HG03460 (cell line): Measurements from ENCODE around the gene PRKAR1B.

Source experiments
- ATAC-seq: cut with Tn5 transposase; IDR thresholded peaks from one replicate; pipeline ENCODE4 v1.9.1; 2021; ENCODE audit not compliant: unreplicated experiment

PRKAR1B gene

DNA sequence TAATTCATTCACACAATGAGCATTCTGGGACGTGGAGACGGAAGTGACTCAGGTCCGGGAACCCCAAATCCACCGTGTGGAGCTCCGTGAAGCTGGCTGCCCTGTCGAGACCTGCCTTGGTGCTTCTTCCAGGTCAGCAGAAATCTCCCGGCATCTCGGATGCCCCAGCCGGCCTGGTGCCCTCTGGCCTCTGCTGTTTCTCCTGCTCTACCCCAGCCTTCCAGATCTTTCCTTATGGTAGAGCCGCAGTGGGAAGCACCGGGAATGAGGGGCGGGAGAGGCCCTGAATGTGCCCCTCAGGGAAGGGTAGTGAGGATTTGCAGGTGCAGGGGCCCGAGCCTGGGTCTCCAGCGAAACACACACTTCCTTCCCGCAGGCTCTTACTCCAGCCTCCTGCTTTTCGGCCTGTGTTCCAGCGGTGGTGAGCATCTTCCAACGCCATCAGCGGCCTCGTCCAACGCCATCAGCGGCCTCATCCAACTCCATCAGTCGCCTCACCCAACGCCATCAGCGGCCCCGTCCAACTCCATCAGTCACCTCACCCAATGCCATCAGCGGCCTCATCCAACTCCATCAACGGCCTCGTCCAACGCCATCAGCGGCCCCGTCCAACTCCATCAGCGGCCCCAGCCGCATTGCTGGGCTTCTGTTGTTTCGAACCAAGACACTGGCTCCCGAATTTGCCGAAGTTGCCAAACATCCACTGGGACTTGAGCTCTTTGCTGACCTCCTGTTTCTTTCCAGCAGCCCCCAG, 150.4 kb downstream of the PRKAR1B start:
- ATAC-seq = no peak

DNA sequence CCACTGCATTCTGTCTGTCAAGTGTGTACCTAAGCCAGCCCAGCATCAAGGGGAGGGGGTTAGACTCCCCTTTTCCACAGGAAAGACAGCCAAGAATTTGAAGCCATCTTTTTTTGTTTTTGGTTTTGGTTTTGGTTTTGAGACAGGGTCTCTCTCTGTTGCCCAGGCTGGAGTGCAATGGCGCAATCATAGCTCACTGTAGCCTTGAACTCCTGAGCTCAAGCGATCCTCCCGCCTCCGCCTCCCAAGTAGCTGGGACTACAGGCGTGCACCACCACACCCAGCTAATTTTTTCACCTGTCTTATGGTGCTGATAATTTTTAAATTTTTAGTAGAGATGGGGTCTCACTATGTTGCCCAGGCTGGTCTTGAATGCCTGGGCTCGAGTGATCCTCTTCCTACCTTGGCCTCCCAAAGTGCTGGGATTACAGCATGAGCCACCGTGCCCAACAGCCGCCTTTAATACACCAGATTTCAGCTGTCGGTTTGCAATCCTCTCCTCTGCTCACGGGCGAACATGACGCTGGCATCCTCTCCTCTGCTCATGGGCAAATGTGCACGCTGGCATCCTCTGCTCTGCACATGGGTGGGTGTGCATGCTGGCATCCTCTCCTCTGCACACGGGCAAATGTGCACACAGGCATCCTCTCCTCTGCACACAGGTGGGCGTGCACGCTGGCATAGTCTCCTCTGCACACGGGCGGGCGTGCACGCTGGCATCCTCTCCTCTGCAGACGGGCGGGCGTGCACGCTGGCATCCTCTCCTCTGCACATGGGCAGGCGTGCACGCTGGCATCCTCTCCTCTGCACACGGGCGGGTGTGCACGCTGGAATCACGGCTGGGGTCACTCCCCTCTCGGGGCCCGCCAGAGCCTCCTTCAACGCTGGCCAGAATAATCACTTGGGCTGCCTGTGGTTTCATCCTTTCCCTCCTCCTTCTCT, 151.4 kb downstream of the PRKAR1B start:
- no peak for ATAC-seq

DNA sequence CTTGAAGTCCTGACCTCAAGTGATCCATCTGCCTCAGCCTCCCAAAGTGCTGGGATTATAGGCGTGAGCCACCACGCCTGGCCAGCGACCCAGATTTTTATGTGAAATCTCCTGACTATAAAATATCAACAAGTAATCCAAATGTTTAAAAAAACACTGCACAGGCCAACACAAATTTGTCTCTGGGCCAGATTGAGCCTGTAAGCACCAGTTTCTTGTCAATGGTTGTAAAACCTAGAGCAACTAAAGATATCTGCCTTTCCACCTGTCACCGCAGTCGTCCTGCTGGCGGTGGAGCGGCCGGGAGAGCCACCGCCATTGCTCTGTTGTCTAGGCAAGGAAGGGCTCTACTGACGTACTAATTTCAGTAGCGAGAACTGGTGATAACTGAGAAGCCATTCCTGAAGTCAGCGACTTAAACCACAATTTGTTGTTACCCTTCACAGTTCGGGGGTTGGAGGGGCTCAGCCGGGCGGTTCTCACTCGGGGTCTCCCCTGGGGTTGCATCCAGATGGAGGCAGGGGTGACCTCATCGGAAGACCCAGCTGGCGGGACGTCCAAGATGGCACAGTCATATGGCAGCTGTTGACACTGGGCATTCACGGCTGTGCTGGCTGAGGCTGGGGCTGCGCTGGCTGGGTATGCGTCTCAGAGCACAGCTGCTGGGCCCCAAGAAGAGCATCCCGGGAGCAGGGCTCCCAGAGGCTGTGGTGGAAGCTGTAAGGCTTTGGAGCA, 152.3 kb downstream of the PRKAR1B start:
- no peak for ATAC-seq

DNA sequence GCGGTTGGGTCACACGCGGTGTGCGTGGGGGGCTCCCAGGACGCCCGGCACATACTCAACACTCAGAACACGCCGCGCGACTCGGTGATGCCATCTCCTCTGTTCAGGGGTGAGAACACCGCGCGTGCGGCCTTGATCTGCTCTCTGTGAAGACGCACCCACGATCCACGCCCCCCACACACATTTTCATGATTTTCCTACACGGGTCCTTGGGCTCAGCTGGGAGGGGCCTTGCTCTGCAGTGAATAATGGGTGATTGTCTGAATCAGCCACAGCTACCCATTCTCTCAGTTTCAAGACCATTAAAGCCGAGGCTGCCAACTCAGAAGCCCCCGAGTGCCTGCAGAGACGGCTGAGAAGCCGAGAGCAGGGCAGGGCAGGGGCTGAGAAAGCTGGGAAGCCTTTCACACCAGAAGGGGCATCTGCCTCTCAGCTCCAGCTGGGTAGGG, 153.1 kb downstream of the PRKAR1B start:
- ATAC-seq = no peak

DNA sequence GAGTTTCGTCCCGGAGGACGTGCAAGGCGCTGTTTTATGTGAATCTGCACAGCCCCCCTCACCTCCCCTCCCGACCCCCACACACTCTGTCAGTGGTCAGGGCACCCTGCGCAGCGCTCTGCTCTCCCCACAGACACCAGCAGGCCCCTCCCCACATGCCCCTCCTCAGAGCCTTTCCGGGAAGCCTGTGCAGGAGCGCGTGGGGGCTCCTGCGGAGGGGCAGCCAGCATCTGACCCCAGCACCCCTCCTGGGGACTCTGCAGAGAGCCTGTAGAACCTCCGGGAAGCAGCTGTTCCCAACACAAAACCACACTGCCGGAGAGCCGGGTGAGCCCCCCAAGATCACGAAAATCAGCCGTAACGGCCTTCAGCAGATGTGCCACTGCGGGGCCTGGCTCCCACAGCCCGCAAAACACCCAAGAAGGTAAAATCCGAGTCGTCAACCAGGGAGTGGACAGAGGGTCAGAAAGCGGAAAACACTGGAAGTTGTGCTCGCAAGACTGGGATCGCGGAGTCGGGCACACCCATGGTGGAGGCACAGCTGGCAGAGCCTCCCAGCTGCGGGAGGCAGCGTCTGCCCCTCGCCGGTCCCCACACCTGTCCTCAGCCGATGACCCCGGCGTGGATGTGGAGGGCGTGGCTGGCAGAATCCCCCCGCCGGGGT, 153.7 kb downstream of the PRKAR1B start:
- ATAC-seq = no peak

DNA sequence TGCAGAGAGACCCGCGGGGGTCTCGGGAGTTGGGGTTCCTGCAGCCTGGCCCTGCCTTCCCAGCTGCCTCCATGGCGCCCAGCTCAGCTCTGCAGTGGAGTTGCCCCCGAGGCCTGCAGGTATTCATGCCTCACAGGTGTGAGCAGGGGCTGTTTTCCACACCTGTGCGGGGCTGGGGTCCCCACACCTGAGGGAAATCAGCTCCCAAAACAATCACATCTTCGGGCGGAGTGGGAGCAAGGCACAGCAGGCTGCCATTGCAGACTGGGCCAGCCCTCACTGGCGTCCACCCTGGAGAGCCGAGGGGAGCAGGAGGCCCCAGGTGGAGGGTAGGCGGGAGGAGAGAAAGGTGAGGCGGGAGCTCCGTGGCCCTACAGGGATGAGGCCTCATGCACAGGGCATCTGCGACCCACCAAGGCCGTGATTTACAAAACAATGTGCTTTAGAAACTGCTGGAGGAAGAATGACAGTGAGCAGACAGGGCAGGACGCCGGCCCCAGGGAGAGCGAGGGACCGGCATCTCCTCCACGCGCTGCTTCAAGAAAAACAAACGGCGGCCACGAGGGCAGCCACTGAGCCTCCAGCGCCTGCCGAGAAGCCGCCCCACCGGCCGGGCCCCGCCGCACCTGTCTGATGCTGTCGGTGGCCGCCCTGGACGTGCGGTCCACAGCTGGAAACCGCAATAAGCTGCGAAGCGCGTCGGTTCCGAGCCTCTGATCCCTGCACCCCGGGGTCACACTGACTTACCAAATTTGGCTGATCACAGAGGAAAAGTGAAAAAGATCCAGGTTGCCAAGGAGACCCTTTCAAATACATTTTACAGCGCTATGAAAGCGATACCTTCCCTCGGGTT, 154.4 kb downstream of the PRKAR1B start:
- no peak for ATAC-seq

DNA sequence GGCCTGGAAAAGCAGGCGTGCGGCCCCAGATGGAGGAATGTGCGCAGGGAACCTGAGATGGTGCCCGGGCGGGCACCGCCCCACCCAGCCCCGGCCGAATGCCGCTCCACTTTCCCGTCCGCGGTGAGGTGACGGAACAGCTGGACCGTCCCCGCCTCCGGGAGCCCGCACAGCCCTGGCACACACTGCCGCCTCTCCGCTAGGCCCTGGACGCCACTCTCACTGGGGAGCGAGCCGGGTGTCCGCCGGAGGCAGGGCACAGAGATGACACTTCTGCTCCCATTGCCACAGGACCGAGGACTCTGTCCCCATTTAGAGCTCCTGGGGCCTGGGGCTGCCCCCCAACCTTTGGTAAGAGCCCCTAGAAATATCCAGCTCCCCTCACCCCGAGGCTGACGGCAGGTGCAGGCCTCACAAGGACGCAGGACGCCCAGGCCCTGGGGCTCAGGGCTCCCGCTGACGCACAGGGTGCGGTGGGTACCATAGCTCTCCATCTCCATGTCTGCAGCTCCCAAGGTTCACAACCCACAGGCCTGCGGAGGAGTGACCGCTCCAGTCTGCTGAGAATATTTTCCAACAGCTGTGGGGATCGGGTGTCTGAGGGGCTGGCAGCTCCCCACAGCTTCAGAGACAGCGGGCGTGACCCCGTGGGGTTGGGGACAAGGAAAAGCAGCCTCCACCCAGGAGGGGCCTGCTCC, 155.2 kb downstream of the PRKAR1B start:
- no peak for ATAC-seq

DNA sequence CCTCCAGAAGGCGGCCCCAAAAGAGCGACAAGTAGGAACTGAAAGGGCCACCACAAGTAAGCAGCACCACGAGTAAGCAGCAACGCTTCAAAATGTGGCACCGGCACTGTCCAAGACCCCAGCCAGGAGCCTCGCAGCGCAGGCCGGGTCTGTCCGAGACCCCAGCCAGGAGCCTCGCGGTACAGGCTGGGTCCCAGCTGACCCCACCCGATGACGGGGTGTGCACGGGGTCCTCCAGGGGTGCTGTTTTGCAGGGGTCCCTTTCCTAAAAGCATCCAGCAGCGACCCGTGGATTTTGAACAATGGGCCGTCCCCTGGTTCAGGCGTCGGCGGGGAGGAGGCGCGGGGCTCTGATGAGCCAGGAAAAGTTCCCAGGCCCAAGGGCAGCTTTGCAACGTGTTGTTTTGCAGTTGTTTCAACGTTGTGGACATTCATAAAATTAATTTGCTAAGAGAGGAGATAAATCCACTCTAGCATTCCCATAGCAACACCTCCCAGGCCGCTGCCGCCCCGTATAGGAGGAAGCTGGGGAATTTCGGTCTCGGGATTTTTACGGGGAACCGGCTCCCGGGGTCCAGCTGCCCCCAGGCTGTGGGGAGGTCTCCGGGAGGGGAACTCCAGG, 155.9 kb downstream of the PRKAR1B start:
- ATAC-seq = no peak

DNA sequence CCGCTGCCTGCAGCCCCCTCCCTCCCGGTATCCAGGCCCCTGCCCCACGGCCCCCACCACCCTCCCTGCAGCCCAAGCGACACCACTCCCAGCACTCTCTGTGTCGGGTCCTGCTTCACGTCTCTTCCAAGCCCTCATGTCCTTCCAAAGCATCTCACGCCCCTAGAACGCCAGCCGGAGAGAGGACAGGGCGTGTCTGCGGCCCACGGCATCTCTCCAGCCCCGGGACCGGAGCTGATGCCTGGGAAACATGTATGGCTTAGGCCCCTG, 156.3 kb downstream of the PRKAR1B start:
- no peak for ATAC-seq

DNA sequence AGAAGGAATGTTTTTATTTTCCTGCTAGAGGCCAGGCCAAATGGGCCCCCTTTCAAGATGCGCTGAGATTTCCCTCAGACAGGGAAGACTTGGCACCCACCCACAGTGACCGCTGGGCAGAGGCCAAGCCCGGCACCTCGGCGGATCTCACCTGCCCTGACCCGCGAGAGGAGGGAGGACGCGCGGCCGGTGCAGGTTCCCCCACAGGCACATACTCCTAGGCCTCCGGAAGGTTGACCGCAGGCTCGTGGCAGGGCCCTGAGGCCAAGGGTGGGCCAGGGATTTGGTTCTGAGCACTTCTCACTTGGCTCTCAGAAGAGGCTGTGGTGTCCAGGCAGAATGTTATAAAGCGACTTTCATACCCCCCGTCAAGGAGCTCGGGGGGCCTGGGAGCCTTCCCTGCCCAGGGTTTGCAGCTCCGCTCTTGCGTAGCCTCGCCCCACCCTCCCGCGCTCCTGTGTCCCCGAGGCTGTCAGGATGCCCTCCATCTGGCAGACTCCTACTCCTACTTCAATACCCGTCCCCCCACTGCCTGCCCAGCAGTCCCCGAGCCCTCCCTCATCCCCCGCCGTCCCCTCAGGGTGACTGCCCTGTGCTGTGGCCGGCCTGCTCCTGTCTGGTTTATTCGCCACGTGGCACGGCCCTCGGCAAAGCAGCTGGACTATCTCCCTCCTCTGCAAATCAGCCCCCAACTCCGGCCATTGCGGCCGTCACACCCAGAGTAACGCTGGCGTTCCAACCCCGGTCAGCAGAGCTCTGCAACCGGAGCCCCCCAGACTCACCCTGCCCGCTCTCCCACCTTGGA, 156.9 kb downstream of the PRKAR1B start:
- no peak for ATAC-seq

DNA sequence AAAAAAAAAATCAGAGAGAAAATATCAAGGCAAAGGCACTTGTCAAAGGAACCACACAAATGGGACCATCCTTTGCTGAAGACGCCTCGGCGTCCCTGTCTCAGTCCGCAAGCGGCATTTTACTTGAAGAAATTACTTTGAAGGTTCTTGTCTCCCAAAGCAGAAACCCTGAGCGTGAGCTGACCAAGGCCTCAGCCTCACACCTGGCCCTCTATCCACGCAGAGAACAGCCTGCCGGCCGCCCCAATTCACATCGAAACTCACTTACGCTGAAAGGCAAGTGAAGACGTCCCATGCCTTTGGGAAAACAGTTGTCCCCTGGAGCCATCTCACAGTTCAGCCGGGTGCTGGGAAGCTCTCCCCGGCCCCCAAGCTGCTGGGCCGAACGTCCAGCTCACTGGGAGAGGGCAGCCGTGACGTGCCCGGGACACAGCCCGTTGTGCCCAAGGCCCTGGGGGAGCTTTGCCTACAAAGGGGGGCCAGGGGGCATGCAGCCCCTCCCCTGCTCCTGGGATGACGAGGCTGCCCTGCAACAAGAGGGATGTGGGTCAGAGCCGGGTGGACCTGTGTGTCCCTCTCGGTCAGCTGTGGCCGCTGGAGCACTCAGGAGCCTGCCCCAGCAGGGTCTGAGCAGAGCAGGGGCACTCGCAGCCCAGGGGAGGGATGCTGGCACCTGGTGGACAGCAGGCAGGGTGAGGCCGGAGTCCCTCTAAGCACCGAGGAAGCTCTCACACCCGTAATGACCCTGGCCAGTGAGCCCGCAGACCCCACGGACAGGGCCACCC, 157.8 kb downstream of the PRKAR1B start:
- no peak for ATAC-seq

DNA sequence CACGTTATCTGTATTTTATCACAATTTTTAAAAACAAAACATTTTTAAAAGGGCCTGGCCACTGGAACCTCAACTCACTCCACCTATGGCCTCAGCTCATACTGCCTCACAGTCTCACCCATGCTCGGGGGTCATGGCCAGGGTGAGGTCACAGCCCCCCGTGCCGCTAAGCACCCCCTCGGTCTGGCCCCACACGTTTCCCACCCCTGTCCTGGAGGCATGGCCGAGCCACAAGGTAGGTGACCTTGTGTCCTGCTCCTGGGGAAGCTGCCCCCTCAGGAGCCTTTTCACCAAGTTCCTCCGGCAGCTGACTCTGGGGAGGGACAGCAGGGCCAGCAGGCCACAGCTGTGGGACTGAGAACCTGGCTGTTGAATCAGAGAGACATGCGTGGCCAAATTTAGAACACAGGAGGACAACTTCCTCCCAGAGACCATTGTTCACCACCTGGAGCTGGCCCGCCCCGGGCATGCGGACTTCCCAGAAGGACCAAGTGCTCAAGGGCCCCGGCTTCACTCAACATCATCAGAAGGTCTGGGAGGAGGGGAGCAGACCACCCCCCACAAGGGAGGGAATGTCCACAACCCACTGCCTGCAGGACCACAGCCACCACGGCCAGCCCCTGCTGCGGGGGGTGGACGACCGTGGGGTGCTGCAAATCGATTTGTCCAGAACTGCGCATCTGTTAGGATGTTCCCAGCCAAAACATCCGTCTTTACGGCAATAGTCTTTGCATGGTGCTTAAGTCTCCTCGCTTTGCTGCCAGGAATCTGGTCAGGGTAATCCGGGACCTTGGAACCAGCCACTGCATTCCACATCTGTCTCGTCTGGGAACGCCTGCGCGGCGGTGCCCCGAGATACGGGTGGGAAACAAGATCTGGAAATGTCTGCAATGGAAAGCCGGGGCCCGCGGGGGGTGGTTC, 158.8 kb downstream of the PRKAR1B start:
- no peak for ATAC-seq

DNA sequence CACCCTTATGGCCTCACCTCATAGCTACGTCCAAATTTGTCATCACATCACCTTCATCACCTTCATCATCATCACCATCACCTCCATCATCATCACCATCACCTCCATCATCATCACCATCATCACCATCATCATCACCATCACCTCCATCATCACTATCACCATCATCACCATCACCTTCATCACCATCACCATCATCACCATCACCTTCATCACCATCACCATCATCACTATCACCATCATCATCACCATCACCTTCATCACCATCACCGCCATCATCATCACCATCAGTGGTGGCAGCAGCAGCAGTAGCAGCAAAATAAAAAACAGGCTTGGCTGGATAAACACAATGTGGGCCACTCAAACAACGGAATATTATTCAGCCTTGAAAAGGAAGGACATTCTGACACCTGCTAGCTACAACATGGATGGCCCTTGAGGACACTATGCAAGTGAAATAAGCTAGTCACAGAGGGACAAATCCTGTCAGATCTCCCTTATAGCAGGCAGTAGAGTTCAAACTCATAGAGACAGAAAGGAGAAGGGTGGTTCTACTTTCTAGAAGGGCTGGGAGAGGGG, 159.7 kb downstream of the PRKAR1B start:
- no peak for ATAC-seq

DNA sequence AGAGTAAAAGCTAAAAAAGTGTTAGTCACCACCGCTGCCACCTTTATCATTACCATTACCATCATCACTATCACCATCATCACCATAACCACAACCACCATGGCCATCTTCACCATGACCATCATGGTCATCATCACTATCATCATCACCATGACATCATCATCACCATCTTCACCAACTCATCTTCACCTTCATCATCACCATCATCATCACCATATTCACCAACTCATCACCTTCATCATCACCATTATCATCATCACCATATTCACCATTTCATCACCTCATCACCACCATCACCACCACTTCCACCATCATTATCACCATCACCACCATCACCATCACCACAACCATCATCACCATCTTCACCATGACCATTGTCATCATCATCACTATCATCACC, 161.0 kb downstream of the PRKAR1B start:
- ATAC-seq = no peak

DNA sequence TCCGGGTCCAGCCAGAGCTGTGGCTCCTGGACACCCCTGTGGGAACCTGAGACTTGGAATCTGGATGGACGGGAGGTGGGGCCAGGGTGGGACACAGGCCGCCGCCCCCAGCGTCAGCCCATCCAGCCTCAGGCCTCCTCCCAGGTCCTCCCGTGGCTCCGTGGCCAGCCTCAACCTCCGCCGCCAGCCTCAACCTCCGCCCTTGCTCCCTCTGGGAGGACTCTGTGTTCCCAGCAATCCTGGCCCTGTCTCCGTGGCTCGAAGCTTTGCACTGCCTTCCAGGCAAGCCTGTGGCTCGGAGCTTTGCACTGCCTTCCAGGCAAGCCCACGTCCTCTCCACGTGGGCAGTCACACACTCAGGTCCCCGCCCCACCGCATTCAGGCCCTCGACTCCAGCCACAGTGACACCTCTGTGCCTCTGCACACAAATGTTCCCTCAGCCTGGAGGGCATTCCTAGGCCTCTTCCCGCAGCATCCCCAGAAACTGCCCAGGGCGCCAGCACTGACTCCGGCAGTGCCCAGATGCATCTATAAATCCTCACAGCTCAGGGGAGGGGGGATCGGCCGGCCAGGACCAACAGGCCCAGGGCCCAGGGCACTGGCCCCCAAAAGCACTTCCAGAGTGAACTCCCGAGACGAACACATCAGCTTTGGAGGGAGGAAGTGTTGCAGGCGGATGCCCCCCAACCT, 162.8 kb downstream of the PRKAR1B start:
- ATAC-seq = no peak
